OCI-LY1 (cell line): ENCODE data around the gene VIL1.

ENCODE experiments used
- H2AFZ ChIP-seq: fragments of 200-600 bp; sonication (generic), shearing (Covaris generic); 2 replicates; pipeline ENCODE4 v1.6.0; 2014; ENCODE audit warnings: antibody characterized with exemption, mild to moderate bottlenecking, low read length
- H3F3A ChIP-seq: fragments of 200-600 bp; sonication (generic), shearing (Covaris generic); 2 replicates; pipeline ENCODE4 v1.6.0; 2014; ENCODE audit warnings: mild to moderate bottlenecking, antibody characterized with exemption, low read length, moderate library complexity; ENCODE audit not compliant: insufficient read depth
- H3K27ac ChIP-seq: fragments of 200-600 bp; sonication (generic); 2 replicates; pipeline ENCODE4 v1.5.1; 2014; ENCODE audit warnings: low read length, mixed run types, mild to moderate bottlenecking, low read depth; ENCODE audit not compliant: poor library complexity, severe bottlenecking
- H3K27me3 ChIP-seq: fragments of 200-600 bp; sonication (generic); 2 replicates; pipeline ENCODE4 v1.6.0; 2014; ENCODE audit warnings: antibody characterized with exemption, mild to moderate bottlenecking, low read length, moderate library complexity; ENCODE audit not compliant: insufficient read depth
- H3K36me3 ChIP-seq: fragments of 200-600 bp; sonication (generic); 2 replicates; pipeline ENCODE4 v1.6.1; 2014; ENCODE audit warnings: mild to moderate bottlenecking, antibody characterized with exemption, low read length, moderate library complexity, mixed read lengths; ENCODE audit not compliant: insufficient read depth
- H3K4me1 ChIP-seq: fragments of 200-600 bp; sonication (generic); 2 replicates; pipeline ENCODE4 v1.5.1; 2014; ENCODE audit warnings: mild to moderate bottlenecking, low read length, moderate library complexity; ENCODE audit not compliant: insufficient read depth, severe bottlenecking
- H3K4me2 ChIP-seq: fragments of 200-600 bp; sonication (generic), shearing (Covaris generic); 2 replicates; pipeline ENCODE4 v1.6.1; 2014; ENCODE audit warnings: low read length
- H3K4me3 ChIP-seq: fragments of 200-600 bp; sonication (generic); 2 replicates; pipeline ENCODE4 v1.5.1; 2014; ENCODE audit warnings: low read length, low read depth, mild to moderate bottlenecking, mixed read lengths; ENCODE audit not compliant: poor library complexity, severe bottlenecking
- H3K79me2 ChIP-seq: fragments of 200-600 bp; shearing (Covaris generic); 2 replicates; pipeline ENCODE4 v1.6.1; 2016; ENCODE audit warnings: mixed run types, low read length, mixed read lengths; ENCODE audit not compliant: insufficient read depth
- H3K9ac ChIP-seq: fragments of 200-600 bp; sonication (generic), shearing (Covaris generic); 2 replicates; pipeline ENCODE4 v1.6.1; 2014; ENCODE audit warnings: mild to moderate bottlenecking, low read length, mixed read lengths
- H3K9me2 ChIP-seq: fragments of 200-600 bp; sonication (generic), shearing (Covaris generic); 2 replicates; pipeline ENCODE4 v1.6.1; 2014; ENCODE audit warnings: low read depth, mild to moderate bottlenecking, low read length, mixed read lengths
- H3K9me3 ChIP-seq: fragments of 200-600 bp; shearing (Covaris generic); 2 replicates; pipeline ENCODE4 v1.6.1; 2014; ENCODE audit warnings: low read length, mixed read lengths
- H4K20me1 ChIP-seq: fragments of 200-600 bp; sonication (generic), shearing (Covaris generic); 2 replicates; pipeline ENCODE4 v1.6.0; 2016; ENCODE audit warnings: mild to moderate bottlenecking, low read length; ENCODE audit not compliant: insufficient read depth
- CTCF ChIP-seq: fragments of 200-600 bp; sonication (generic), shearing (Covaris generic); IDR thresholded peaks from 2 replicates; pipeline ENCODE4 v1.5.1; 2017; ENCODE audit warnings: mild to moderate bottlenecking, antibody characterized with exemption, low read length, moderate library complexity, mixed read lengths
- EZH2 ChIP-seq: fragments of 200-600 bp; sonication (generic), shearing (Covaris generic); IDR thresholded peaks from 2 replicates; pipeline ENCODE4 v1.8.0; 2017; ENCODE audit warnings: borderline replicate concordance, mixed run types, mild to moderate bottlenecking, antibody characterized with exemption, low read length, moderate library complexity, mixed read lengths

The VIL1 gene

GRCh38 chr2:218435003-218435982 is 16.4 kb downstream of the VIL1 start:
- H3K4me2 ChIP-seq: no peak overlapping the region
- no peaks in the 10 kb centered on the region for H3K4me1 ChIP-seq
- H3K36me3 ChIP-seq: no peaks in the 10 kb centered on the region
- no peak overlapping the region for H3K9ac ChIP-seq
- H2AFZ ChIP-seq: no peak overlapping the region
- H4K20me1 ChIP-seq: no peaks in the 10 kb centered on the region
- H3K27me3 ChIP-seq: no peaks in the 10 kb centered on the region; the same call in 1 of the 2 replicates
- H3K27ac ChIP-seq: no peak overlapping the region
- no peak overlapping the region for H3K4me3 ChIP-seq
- H3K9me2 ChIP-seq: no peaks in the 10 kb centered on the region
- TF ChIP-seq EZH2 (no peak), CTCF (no peak)
- H3K79me2 ChIP-seq: no peaks in the 10 kb centered on the region
- H3F3A ChIP-seq: no peaks in the 10 kb centered on the region
- no peaks in the 10 kb centered on the region for H3K9me3 ChIP-seq

- TF ChIP-seq CTCF: no peak
- no peaks in the 10 kb centered on the region for H3K27me3 ChIP-seq
- no peaks in the 10 kb centered on the region for H3K79me2 ChIP-seq
- H3K4me2 ChIP-seq: no peak overlapping the region
- no peaks in the 10 kb centered on the region for H3K36me3 ChIP-seq
- no peaks in the 10 kb centered on the region for H4K20me1 ChIP-seq
- no peaks in the 10 kb centered on the region for H3F3A ChIP-seq
- H3K27ac ChIP-seq: no peak overlapping the region
- H3K4me1 ChIP-seq: no peaks in the 10 kb centered on the region
- no peak overlapping the region for H3K4me3 ChIP-seq
- H3K9me2 ChIP-seq: no peaks in the 10 kb centered on the region
- no peak overlapping the region for H2AFZ ChIP-seq
- H3K9me3 ChIP-seq: no peaks in the 10 kb centered on the region
- no peak overlapping the region for H3K9ac ChIP-seq
Observed at GRCh38 chr2:218436992-218437391, 18.1 kb downstream of the VIL1 start.

GRCh38 chr2:218437969-218438368 is 19.0 kb downstream of the VIL1 start:
- no peaks in the 10 kb centered on the region for H3K4me1 ChIP-seq
- no peaks in the 10 kb centered on the region for H3K79me2 ChIP-seq
- H4K20me1 ChIP-seq: no peaks in the 10 kb centered on the region
- no peaks in the 10 kb centered on the region for H3K36me3 ChIP-seq
- H2AFZ ChIP-seq: no peak overlapping the region
- no peak overlapping the region for H3K27ac ChIP-seq
- no peak overlapping the region for H3K4me2 ChIP-seq
- TF ChIP-seq EZH2 (no peak), CTCF (no peak)
- no peaks in the 10 kb centered on the region for H3K9me3 ChIP-seq
- H3F3A ChIP-seq: no peaks in the 10 kb centered on the region
- no peak overlapping the region for H3K4me3 ChIP-seq
- no peak overlapping the region for H3K9ac ChIP-seq
- H3K9me2 ChIP-seq: no peaks in the 10 kb centered on the region
- H3K27me3 ChIP-seq: no peaks in the 10 kb centered on the region
